HG03460 (cell line): ENCODE measurements around the gene SDR42E1.

Experiments
- ATAC-seq: cut with Tn5 transposase; IDR thresholded peaks from one replicate; pipeline ENCODE4 v1.9.1; 2021; ENCODE audit not compliant: unreplicated experiment

The SDR42E1 gene

GRCh38 chr16:81942007-81942601, 69.2 kb downstream of the SDR42E1 start:
- no peak for ATAC-seq

DNA sequence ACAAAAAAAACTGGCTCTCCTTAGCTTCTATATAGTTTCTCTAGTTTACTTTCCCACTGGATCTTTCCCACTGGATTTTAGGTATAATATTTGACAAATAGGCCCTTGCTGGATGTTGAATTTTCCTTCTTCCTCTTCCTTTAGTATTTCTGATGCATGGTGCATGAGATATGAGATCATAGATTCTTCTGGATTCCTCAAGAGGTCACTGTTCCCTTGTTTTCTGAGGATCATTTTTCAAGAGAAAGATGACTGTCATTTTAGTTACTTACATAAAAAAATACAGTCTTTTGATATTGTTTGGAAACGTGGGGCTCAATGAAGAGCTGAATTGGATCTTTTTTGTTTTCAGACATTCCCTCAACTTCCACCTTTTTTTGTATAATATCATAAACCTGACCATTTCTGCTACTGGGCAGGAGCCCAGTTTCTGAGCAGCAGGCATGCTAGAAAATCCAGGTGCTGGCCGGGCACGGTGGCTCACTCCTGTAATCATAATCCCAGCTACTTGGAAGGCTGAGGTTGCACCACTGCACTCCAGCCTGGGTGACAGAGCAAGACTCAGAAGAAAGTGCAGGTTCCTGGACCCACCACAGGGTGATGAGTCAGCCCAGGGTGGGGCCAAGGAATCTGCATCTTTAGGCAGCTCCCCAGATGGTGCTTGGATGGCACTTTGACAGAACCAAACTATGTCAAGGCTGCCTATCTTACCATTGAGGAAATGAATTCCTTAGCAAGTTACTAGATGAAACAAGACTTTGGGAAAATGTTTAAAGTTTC, 70.3 kb downstream of the SDR42E1 start:
- ATAC-seq, result no peak

DNA sequence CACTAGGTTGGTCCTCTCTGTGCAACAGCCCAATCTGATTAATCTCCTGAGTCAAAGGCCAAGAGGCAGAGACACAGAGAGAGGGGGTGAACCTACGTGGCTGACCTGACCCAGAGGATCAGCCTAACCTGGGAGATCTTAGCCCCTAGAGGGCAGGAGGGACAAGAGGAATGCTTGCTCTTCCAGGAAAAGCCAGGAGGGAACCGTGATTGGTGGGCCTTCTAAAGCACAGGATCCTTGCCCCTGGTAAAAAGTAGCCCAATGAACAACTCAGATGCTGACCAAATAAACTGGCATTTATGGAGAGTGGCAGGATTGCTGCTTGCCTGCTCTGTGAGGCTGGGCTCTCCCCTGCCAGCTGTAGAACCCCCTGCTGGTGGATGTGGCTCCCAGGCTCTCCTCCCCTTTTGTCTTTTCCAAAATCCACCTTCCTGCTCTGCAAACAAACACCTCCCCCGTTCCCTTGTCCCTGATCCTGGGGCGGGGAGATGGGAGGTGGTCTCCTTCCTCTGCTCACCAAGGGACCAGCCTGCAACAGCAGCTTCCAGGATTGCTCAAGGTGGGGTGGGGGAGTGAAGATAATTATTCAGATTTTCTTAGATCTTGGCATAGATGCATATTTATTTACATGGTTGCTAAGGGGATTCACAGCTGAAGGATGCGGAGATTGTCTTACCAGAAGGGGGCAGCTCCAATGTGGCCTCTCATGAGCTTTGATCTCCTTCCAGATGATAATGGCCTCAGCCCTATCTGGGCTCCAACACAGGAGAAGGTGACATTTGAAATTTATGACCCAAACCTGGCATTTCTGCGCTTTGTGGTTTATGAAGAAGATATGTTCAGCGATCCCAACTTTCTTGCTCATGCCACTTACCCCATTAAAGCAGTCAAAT, 71.9 kb downstream of the SDR42E1 start:
- ATAC-seq, result no peak
